ENCODE measurements around the gene CYFIP2.
A peak's percentile ranks its signal among the peaks of the same experiment; 100 is the strongest.
"Not testable (repeated sequence)": the region's sequence is repeated elsewhere in the genome, so short reads cannot be mapped to it uniquely, and the experiment has no call there.

Gene CYFIP2

GRCh38 chr5:157265714-157266285 lies at the start of gene CYFIP2:
Gene CYFIP2 (plus strand): TSS chr5:157266123. CDS start chr5:157285362, 19,239 bp downstream.
- peak; percentile 83 for DNase-seq

GRCh38 chr5:157216391-157217142 lies 49.4 kb upstream of the CYFIP2 start:
- no peak for DNase-seq

GRCh38 chr5:157217289-157218024 lies 48.5 kb upstream of the CYFIP2 start:
- DNase-seq = peak; percentile 48

- no peak for DNase-seq
These were observed 46.2 kb upstream of the CYFIP2 start for GRCh38 chr5:157219491-157220271.

- no peak for DNase-seq
These were observed 44.0 kb upstream of the CYFIP2 start for GRCh38 chr5:157221959-157222358.

GRCh38 chr5:157222506-157223230 lies 43.3 kb upstream of the CYFIP2 start:
- DNase-seq = no peak

- DNase-seq = no peak
These were observed 40.2 kb upstream of the CYFIP2 start for GRCh38 chr5:157225469-157226422.

- DNase-seq = no peak
These were observed 35.3 kb upstream of the CYFIP2 start for GRCh38 chr5:157230610-157231009.

GRCh38 chr5:157232706-157233105 lies 33.2 kb upstream of the CYFIP2 start:
- DNase-seq = no peak

- DNase-seq = no peak
These were observed 32.4 kb upstream of the CYFIP2 start for GRCh38 chr5:157233515-157233914.

GRCh38 chr5:157236423-157236822 lies 29.5 kb upstream of the CYFIP2 start:
- DNase-seq = no peak

- no peak for DNase-seq
These were observed 24.4 kb upstream of the CYFIP2 start for GRCh38 chr5:157241483-157241882.

GRCh38 chr5:157244704-157245103 lies 21.2 kb upstream of the CYFIP2 start:
- DNase-seq = not testable (repeated sequence)

- no peak for DNase-seq
These were observed 20.4 kb upstream of the CYFIP2 start for GRCh38 chr5:157245476-157245875.

GRCh38 chr5:157245886-157246285 lies 20.0 kb upstream of the CYFIP2 start:
- DNase-seq = no peak

- DNase-seq = no peak
These were observed 18.7 kb upstream of the CYFIP2 start for GRCh38 chr5:157247267-157247666.

GRCh38 chr5:157248821-157249470 lies 17.0 kb upstream of the CYFIP2 start:
- DNase-seq = no peak

GRCh38 chr5:157252711-157253465 lies 13.0 kb upstream of the CYFIP2 start:
- peak; percentile 77 for DNase-seq

- DNase-seq = no peak
These were observed 12.4 kb upstream of the CYFIP2 start for GRCh38 chr5:157253547-157253946.

GRCh38 chr5:157258450-157258849 lies 7.5 kb upstream of the CYFIP2 start:
- no peak for DNase-seq

Data from NK-92 treated with Interleukin-12 subunit alpha and Interleukin-12 subunit beta, amount 100 ng/mL, for 24 hours (cell line).